GM23248 (cell line): ENCODE results near the gene DYNC2LI1. TPM values are rescaled to one million over a fixed set of nuclear protein-coding genes. Genes with fewer than 3 reads are reported as not detected.

ENCODE experiments used
- DNase-seq: peaks from one replicate; pipeline ENCODE4 v3.0.0-alpha.2; 2015
- H2AFZ ChIP-seq: fragments of 200-600 bp; sonication (generic); 2 replicates; pipeline ENCODE4 v1.6.1; 2016; ENCODE audit warnings: antibody characterized with exemption
- H3F3A ChIP-seq: fragments of 200-600 bp; sonication (generic); 2 replicates; pipeline ENCODE4 v1.6.1; 2016; ENCODE audit warnings: mild to moderate bottlenecking, antibody characterized with exemption, mixed run types; ENCODE audit not compliant: insufficient read depth
- H3K27ac ChIP-seq: fragments of 200-600 bp; sonication (generic); 2 replicates; pipeline ENCODE4 v1.5.1; 2016; ENCODE audit warnings: mild to moderate bottlenecking
- H3K27me3 ChIP-seq: fragments of 200-600 bp; sonication (generic); replicated peaks from 2 replicates; pipeline ENCODE4 v1.6.1; 2016; ENCODE audit warnings: mild to moderate bottlenecking; ENCODE audit not compliant: insufficient read depth
- H3K36me3 ChIP-seq: fragments of 200-600 bp; sonication (generic); 2 replicates; pipeline ENCODE4 v1.6.1; 2016; ENCODE audit warnings: low read depth, mild to moderate bottlenecking
- H3K4me1 ChIP-seq: fragments of 200-600 bp; sonication (generic); 2 replicates; pipeline ENCODE4 v1.6.1; 2016; ENCODE audit warnings: mild to moderate bottlenecking; ENCODE audit not compliant: insufficient read depth
- H3K4me2 ChIP-seq: fragments of 200-600 bp; sonication (generic); one replicate; pipeline ENCODE4 v1.6.1; 2016; ENCODE audit warnings: mild to moderate bottlenecking; ENCODE audit not compliant: unreplicated experiment
- H3K4me3 ChIP-seq: fragments of 200-600 bp; sonication (generic); 2 replicates; pipeline ENCODE4 v1.5.1; 2016; ENCODE audit warnings: mild to moderate bottlenecking
- H3K79me2 ChIP-seq: fragments of 200-600 bp; sonication (generic); 2 replicates; pipeline ENCODE4 v1.6.1; 2016; ENCODE audit warnings: mild to moderate bottlenecking; ENCODE audit not compliant: insufficient read depth
- H3K9ac ChIP-seq: fragments of 200-600 bp; sonication (generic); 2 replicates; pipeline ENCODE4 v1.6.1; 2016; ENCODE audit warnings: mild to moderate bottlenecking
- H3K9me2 ChIP-seq: fragments of 200-600 bp; sonication (generic); 2 replicates; pipeline ENCODE4 v1.6.1; 2016; ENCODE audit warnings: mixed run types, mild to moderate bottlenecking, moderate library complexity; ENCODE audit not compliant: insufficient read depth
- H3K9me3 ChIP-seq: fragments of 200-600 bp; sonication (generic); one replicate; pipeline ENCODE4 v1.6.1; 2017; ENCODE audit warnings: low read depth
- H4K20me1 ChIP-seq: fragments of 200-600 bp; sonication (generic); 2 replicates; pipeline ENCODE4 v1.6.0; 2016; ENCODE audit not compliant: insufficient read depth
- EZH2 ChIP-seq: fragments of 200-600 bp; sonication (generic); IDR thresholded peaks from 2 replicates; pipeline ENCODE4 v1.6.1; 2018; ENCODE audit warnings: antibody characterized with exemption, mild to moderate bottlenecking; ENCODE audit not compliant: insufficient read depth, poor library complexity, severe bottlenecking
- EZH2phosphoT487 ChIP-seq: fragments of 200-600 bp; sonication (generic); IDR thresholded peaks from 2 replicates; pipeline ENCODE4 v1.6.1; 2018; ENCODE audit warnings: antibody characterized with exemption, moderate library complexity, mild to moderate bottlenecking, low read depth; ENCODE audit not compliant: insufficient read depth
- WGBS, 2 experiments: methylation state at CpG; one replicate each; pipeline ENCODE4 v1.1.6; 2015 to 2017; ENCODE audit warnings: low lambda C conversion rate in 2 of 2, low coverage in 1 of 2; ENCODE audit errors: missing lambda C conversion rate in 2 of 2; 5-methylcytosine and 5-hydroxymethylcytosine counted together
- in situ Hi-C: fragments of 300-500 bp; cut with MboI; formaldehyde crosslinking; loops from 2 replicates; pipeline ENCODE4 v1.15.0; 2020
- polyA plus RNA-seq: library from polyadenylated mRNA; unstranded; fragments of >200 nt; fragmentation: Nextera tagmentation; extraction: Ambion mirVana; gene quantifications from 2 replicates; pipeline ENCODE4 v1.2.1, GENCODE V29; 2016
- total RNA-seq: library from RNA; depleted of rRNA; stranded (reverse); fragments of >200 nt; shearing (Covaris generic); gene quantifications from 2 replicates; pipeline ENCODE4 v1.2.3, GENCODE V29; 2014

Gene DYNC2LI1
- total and polyA plus RNA-seq, 2 experiments from 2014 or later, result 21.0 to 25.4 TPM

DNA sequence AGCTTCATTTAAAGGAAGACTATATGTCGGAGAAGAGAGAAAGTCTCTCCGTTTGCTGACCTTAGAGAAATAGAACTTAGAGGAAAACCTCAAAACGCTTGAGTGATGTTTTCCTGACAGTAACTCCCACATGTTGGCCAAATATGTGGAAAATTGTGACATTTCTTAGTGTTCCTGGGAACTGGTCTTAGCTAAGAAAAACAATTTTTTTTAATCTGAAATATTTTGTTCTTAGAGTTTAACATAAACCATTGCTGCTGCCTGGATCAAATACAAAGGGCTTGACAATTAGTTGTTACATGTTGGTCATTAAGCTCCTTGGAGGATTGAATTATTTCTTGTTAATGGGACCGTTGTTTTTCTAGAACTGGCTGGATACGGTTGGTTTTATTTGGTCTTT, 16.3 kb downstream of the DYNC2LI1 start:
- Histone ChIP-seq H3K4me1 (no peaks in the 10 kb centered on the region), H3K9me3 (no peaks in the 10 kb centered on the region), H3K27ac (no peak overlapping the region), H3K79me2 (no peaks in the 10 kb centered on the region), H4K20me1 (no peaks in the 10 kb centered on the region), H3K27me3 (no peaks in the 10 kb centered on the region), H3K4me2 (no peak overlapping the region), H2AFZ (no peak overlapping the region), H3K9ac (no peak overlapping the region), H3K4me3 (no peak overlapping the region), H3F3A (no peaks in the 10 kb centered on the region), H3K36me3 (peaks cover 8% of the 10 kb centered on the region), H3K9me2 (no peaks in the 10 kb centered on the region; the same call in 1 of the 2 replicates)
- WGBS, 2 experiments, result 30 to 31% methylated on average over 5 of the region's 5 CpGs
- TF ChIP-seq EZH2 (no peak), EZH2phosphoT487 (no peak)
- in situ Hi-C loops, result no loop called here
- DNase-seq, result no peak

DNA sequence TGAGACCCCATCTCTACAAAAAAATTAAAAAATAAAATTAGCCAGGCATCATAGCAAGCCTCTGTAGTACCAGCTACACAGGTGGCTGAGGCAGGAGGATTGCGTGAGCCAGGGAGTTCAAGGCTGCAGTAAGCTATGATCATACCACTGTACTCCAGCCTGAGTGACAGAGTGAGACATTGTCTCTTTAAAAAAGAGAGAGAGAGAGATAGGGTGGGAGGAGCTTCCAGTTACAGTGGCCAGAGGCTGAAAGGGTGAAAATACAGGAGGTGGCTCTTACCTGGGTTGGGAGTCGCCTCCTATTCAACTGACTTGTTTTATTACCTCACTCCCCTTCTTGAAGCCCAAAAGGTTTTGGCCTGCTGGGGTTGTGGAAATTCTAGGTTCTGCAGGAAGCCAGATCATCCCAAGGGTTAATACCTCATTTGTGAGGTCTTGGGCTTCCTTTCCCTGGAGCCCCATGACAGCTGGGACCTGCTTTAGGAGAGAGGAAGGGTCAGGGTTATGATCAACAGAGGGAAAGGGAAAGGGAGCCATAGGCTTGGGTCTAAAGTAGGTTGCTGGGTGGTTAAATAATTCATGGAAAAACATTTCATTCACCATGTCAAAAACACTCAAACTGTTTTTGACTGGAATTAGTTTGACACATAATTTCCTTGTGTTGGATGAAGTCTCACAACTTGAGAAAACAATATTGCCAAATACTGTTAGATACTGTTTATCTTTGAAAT, 17.4 kb downstream of the DYNC2LI1 start:
- no peaks in the 10 kb centered on the region for H4K20me1 ChIP-seq
- H3K79me2 ChIP-seq, result no peaks in the 10 kb centered on the region
- no peak for DNase-seq
- in situ Hi-C loops, result no loop called here
- H3K36me3 ChIP-seq, result peaks cover 14% of the 10 kb centered on the region
- no peaks in the 10 kb centered on the region for H3K9me3 ChIP-seq
- no peaks in the 10 kb centered on the region for H3K27me3 ChIP-seq
- no peak overlapping the region for H3K4me3 ChIP-seq
- H3K9me2 ChIP-seq, result no peaks in the 10 kb centered on the region; the same call in 1 of the 2 replicates
- H3F3A ChIP-seq, result no peaks in the 10 kb centered on the region
- WGBS, 2 experiments, result 94 to 97% methylated on average over 2 of the region's 2 CpGs
- no peak overlapping the region for H3K27ac ChIP-seq
- H3K4me1 ChIP-seq, result no peaks in the 10 kb centered on the region
- TF ChIP-seq EZH2 (no peak), EZH2phosphoT487 (no peak)
- no peak overlapping the region for H2AFZ ChIP-seq
- H3K4me2 ChIP-seq, result no peak overlapping the region
- no peak overlapping the region for H3K9ac ChIP-seq

DNA sequence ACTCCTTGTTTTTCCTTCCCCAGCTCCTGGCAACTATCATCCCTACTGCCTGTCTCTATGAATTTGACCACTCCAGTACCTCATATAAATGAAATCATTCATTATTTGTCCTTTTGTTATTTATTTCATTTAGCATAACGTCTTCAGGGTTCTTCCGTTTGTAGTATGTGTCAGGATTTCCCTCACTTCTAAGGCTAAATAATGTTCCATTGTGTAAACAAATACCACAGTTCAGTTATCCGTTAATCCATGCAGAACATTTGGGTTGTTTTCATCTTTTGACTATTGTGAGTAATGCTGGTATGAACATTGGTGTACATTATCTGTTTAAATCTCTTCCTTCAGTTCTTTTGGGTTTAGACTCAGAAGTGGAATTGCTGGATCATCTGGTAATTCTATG, 18.8 kb downstream of the DYNC2LI1 start:
- WGBS, 2 experiments, result 91 to 96% methylated on average over 3 of the region's 3 CpGs
- no peak overlapping the region for H3K4me2 ChIP-seq
- no peak overlapping the region for H3K27ac ChIP-seq

DNA sequence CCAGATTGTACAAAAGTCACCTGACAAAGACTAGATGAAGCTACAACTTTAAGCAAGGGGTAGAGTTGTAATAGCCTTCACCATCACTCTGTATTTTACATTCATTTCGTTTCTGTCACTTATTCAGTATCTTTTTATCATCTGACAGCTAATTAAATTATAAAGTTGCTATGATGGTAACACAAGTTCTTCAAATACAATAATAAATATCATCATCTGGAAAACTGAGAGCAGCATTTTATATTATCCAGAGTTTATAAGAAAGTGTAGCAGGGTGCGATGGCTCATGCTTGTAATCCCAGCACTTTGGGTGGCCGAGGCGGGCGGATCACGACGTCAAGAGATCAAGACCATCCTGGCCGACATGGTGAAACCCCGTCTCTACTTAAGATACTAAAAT, 21.1 kb downstream of the DYNC2LI1 start:
- Histone ChIP-seq H3F3A (no peaks in the 10 kb centered on the region), H3K36me3 (peaks cover 10% of the 10 kb centered on the region), H3K4me1 (no peaks in the 10 kb centered on the region), H3K9me3 (no peaks in the 10 kb centered on the region), H3K27ac (no peak overlapping the region), H3K27me3 (no peaks in the 10 kb centered on the region), H2AFZ (no peak overlapping the region), H3K4me2 (no peak overlapping the region), H3K79me2 (no peaks in the 10 kb centered on the region), H3K9ac (no peak overlapping the region), H3K4me3 (no peak overlapping the region), H4K20me1 (no peaks in the 10 kb centered on the region), H3K9me2 (no peaks in the 10 kb centered on the region; the same call in 1 of the 2 replicates)
- TF ChIP-seq EZH2, result no peak
- TF ChIP-seq EZH2phosphoT487, result no peak
- WGBS, 2 experiments, result 95 to 96% methylated on average over 9 of the region's 9 CpGs
- DNase-seq, result no peak
- in situ Hi-C loops, result no loop called here

More for the DNA sequence above, 18.8 kb downstream of the DYNC2LI1 start:
- H3K36me3 ChIP-seq, result peaks cover 14% of the 10 kb centered on the region
- H3K4me1 ChIP-seq, result no peaks in the 10 kb centered on the region
- H4K20me1 ChIP-seq, result no peaks in the 10 kb centered on the region
- TF ChIP-seq EZH2, result no peak
- no peak for TF ChIP-seq EZH2phosphoT487
- no peak overlapping the region for H3K4me3 ChIP-seq
- no peak for DNase-seq
- H3K9me3 ChIP-seq, result no peaks in the 10 kb centered on the region
- no peaks in the 10 kb centered on the region for H3F3A ChIP-seq
- no peaks in the 10 kb centered on the region for H3K27me3 ChIP-seq
- no peak overlapping the region for H2AFZ ChIP-seq
- no peaks in the 10 kb centered on the region for H3K79me2 ChIP-seq
- no peaks in the 10 kb centered on the region; the same call in 1 of the 2 replicates for H3K9me2 ChIP-seq
- in situ Hi-C loops, result no loop called here
- no peak overlapping the region for H3K9ac ChIP-seq
